Astrocyte (in vitro differentiated cells and primary cell): ENCODE results near the gene CTBP2. TPM values are rescaled to one million over a fixed set of nuclear protein-coding genes. Genes with fewer than 3 reads are reported as not detected.
A peak's percentile ranks its signal among the peaks of the same experiment; 100 is the strongest.

Source experiments
- DNase-seq: peaks from one replicate; pipeline ENCODE4 v3.0.0-alpha.2; 2010; ENCODE audit warnings: low read depth
- FAIRE-seq: peaks from 2 replicates; lab custom pipeline; 2011; peaks lifted over from hg19 to GRCh38; lab: Jason Lieb, UNC
- H2AFZ ChIP-seq: 2 replicates; pipeline ENCODE4 v1.6.0; 2012; ENCODE audit warnings: low read depth, low read length, inconsistent platforms
- H3K27ac ChIP-seq: 2 replicates; pipeline ENCODE4 v1.5.1; 2011; ENCODE audit warnings: low read depth, low read length, inconsistent platforms
- H3K27me3 ChIP-seq: 2 replicates; pipeline ENCODE4 v1.6.0; 2011; ENCODE audit warnings: low read length, inconsistent platforms; ENCODE audit not compliant: insufficient read depth
- H3K36me3 ChIP-seq: 2 replicates; pipeline ENCODE4 v1.5.1; 2011; ENCODE audit warnings: low read length, inconsistent platforms; ENCODE audit not compliant: insufficient read depth
- H3K4me1 ChIP-seq: 2 replicates; pipeline ENCODE4 v1.5.1; 2011; ENCODE audit warnings: low read length, inconsistent platforms; ENCODE audit not compliant: insufficient read depth
- H3K4me2 ChIP-seq: 2 replicates; pipeline ENCODE4 v1.6.0; 2012; ENCODE audit warnings: low read length, inconsistent platforms
- H3K4me3 ChIP-seq: 2 replicates; pipeline ENCODE4 v1.5.1; 2011; ENCODE audit warnings: low read depth, mild to moderate bottlenecking, low read length, inconsistent platforms; ENCODE audit not compliant: insufficient read depth
- H3K79me2 ChIP-seq: 2 replicates; pipeline ENCODE4 v1.6.0; 2012; ENCODE audit warnings: mild to moderate bottlenecking, low read length, inconsistent platforms; ENCODE audit not compliant: insufficient read depth
- H3K9ac ChIP-seq: 2 replicates; pipeline ENCODE4 v1.6.0; 2012; ENCODE audit warnings: mild to moderate bottlenecking, low read length, inconsistent platforms
- H3K9me3 ChIP-seq: 2 replicates; pipeline ENCODE4 v1.5.1; 2012; ENCODE audit warnings: low read depth, mild to moderate bottlenecking, low read length, inconsistent platforms; ENCODE audit not compliant: insufficient read depth
- H4K20me1 ChIP-seq: 2 replicates; pipeline ENCODE4 v1.6.0; 2012; ENCODE audit warnings: low read length, inconsistent platforms; ENCODE audit not compliant: insufficient read depth
- H3K27ac Mint-ChIP-seq: one replicate; pipeline ENCODE4 v1.8.0; 2021; ENCODE audit warnings: mild to moderate bottlenecking, mixed read lengths; ENCODE audit not compliant: unreplicated experiment
- H3K27me3 Mint-ChIP-seq: one replicate; pipeline ENCODE4 v1.8.0; 2021; ENCODE audit warnings: low read depth, mixed read lengths; ENCODE audit not compliant: unreplicated experiment
- H3K36me3 Mint-ChIP-seq: one replicate; pipeline ENCODE4 v1.8.0; 2021; ENCODE audit warnings: low read depth, mixed read lengths; ENCODE audit not compliant: unreplicated experiment
- H3K4me1 Mint-ChIP-seq: one replicate; pipeline ENCODE4 v1.8.0; 2021; ENCODE audit warnings: low read depth, mixed read lengths; ENCODE audit not compliant: unreplicated experiment
- H3K4me3 Mint-ChIP-seq: one replicate; pipeline ENCODE4 v1.8.0; 2021; ENCODE audit warnings: mild to moderate bottlenecking, moderate library complexity, mixed read lengths; ENCODE audit not compliant: unreplicated experiment
- H3K9me3 Mint-ChIP-seq: one replicate; pipeline ENCODE4 v1.8.0; 2021; ENCODE audit warnings: mild to moderate bottlenecking, mixed read lengths; ENCODE audit not compliant: unreplicated experiment
- EZH2 ChIP-seq: IDR thresholded peaks from 2 replicates; pipeline ENCODE4 v1.6.1; 2012; ENCODE audit warnings: mild to moderate bottlenecking, low read length, inconsistent platforms; ENCODE audit not compliant: insufficient read depth
- total RNA-seq: library from RNA; stranded (reverse); gene quantifications from 2 replicates; pipeline ENCODE4 v1.2.1, GENCODE V29; 2021
- TF ChIP-seq, protein P1 (sequence below): IDR thresholded peaks from 2 replicates; pipeline ENCODE4 v1.5.1; 2011; ENCODE audit warnings: low read depth, mild to moderate bottlenecking, inconsistent platforms, low read length, moderate library complexity; ENCODE audit not compliant: insufficient read depth

Gene CTBP2
- total RNA-seq, 1 donor from 2014 or later: 109 TPM

DNA sequence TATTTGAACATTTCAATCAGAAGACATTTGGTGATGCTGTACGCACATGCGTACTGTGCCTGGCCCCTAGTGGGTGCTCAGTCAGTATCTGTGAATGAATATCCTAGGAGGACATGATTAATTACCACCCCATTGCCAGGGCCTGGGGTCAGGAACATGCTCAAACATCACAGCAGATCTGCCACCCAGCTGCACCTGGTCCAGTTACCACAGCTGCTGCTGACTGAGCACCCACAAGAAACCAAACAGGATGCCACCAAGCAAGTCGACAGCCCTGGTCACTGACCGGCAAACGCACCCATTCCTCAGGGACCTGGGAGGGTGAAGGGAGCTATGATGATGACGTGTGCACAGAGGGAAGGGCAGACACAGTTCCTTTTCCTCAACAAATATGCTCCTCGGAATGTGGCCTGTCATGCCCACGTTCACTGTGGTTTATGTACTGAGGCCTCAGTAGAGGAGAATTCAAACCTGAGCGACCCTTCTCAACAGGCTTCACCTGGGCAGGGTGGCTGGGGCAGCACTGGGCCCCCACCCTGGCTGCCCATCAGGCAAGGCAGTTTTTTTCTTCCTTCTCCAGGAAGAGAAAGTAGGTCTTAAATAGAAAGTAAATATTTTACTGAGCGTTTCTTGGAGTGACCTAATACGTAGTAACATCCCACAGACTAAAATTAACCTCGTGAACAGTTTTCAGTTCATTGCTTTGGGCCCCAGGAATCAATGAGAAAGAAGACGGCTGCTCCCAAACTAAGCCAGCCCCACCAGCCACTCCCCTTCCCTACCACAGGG is 13.4 kb downstream of the CTBP2 start:
- no peaks in the 10 kb centered on the region for H3K27me3 ChIP-seq
- H3K4me2 ChIP-seq: peak overlapping the region; percentile 65
- peak overlapping the region; percentile 72 for H3K4me3 Mint-ChIP-seq
- DNase-seq: peak; percentile 91
- no peak overlapping the region for H3K4me3 ChIP-seq
- no peak for FAIRE-seq
- peaks cover 2% of the 10 kb centered on the region for H3K36me3 ChIP-seq
- H2AFZ ChIP-seq: no peak overlapping the region
- H3K36me3 Mint-ChIP-seq: peaks cover 10% of the 10 kb centered on the region
- TF ChIP-seq, protein P1, sequence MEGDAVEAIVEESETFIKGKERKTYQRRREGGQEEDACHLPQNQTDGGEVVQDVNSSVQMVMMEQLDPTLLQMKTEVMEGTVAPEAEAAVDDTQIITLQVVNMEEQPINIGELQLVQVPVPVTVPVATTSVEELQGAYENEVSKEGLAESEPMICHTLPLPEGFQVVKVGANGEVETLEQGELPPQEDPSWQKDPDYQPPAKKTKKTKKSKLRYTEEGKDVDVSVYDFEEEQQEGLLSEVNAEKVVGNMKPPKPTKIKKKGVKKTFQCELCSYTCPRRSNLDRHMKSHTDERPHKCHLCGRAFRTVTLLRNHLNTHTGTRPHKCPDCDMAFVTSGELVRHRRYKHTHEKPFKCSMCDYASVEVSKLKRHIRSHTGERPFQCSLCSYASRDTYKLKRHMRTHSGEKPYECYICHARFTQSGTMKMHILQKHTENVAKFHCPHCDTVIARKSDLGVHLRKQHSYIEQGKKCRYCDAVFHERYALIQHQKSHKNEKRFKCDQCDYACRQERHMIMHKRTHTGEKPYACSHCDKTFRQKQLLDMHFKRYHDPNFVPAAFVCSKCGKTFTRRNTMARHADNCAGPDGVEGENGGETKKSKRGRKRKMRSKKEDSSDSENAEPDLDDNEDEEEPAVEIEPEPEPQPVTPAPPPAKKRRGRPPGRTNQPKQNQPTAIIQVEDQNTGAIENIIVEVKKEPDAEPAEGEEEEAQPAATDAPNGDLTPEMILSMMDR: no peak
- no peak for TF ChIP-seq EZH2
- H3K9me3 ChIP-seq: no peaks in the 10 kb centered on the region
- H3K4me1 ChIP-seq: peaks cover 41% of the 10 kb centered on the region
- H3K27ac Mint-ChIP-seq: peak overlapping the region; percentile 92
- H3K9me3 Mint-ChIP-seq: no peaks in the 10 kb centered on the region
- H4K20me1 ChIP-seq: peaks cover 96% of the 10 kb centered on the region
- peak overlapping the region; percentile 71 for H3K27ac ChIP-seq
- H3K79me2 ChIP-seq: peaks cover 99% of the 10 kb centered on the region
- peaks cover 67% of the 10 kb centered on the region for H3K4me1 Mint-ChIP-seq
- peak overlapping the region; percentile 57 for H3K9ac ChIP-seq
- no peaks in the 10 kb centered on the region for H3K27me3 Mint-ChIP-seq

DNA sequence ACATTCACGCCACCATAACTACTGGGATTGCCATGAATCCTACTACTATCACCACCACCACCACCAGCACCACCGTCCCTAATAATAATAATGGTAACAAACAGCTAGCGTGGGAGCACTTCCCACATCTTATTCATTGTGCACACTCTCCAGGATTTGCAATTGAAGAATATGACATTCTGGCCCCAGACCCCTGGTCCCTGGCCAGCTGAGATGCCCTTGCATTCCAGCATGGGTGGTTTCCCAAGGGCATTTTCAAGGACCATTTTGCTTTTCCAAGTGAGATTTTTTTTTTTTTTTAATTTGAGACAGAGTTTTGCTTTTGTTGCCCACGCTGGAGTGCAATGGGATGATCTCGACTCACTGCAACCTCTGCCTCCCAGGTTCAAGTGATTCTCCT is 14.7 kb downstream of the CTBP2 start:
- peaks cover 100% of the 10 kb centered on the region for H3K79me2 ChIP-seq
- peaks cover 64% of the 10 kb centered on the region for H3K4me1 Mint-ChIP-seq
- H2AFZ ChIP-seq: no peak overlapping the region
- H3K36me3 ChIP-seq: peaks cover 2% of the 10 kb centered on the region
- no peak overlapping the region for H3K9ac ChIP-seq
- DNase-seq (no peak), FAIRE-seq (no peak)
- no peaks in the 10 kb centered on the region for H3K9me3 Mint-ChIP-seq
- peaks cover 8% of the 10 kb centered on the region for H3K36me3 Mint-ChIP-seq
- no peak overlapping the region for H3K27ac Mint-ChIP-seq
- H3K4me1 ChIP-seq: peaks cover 41% of the 10 kb centered on the region
- no peak overlapping the region for H3K4me3 Mint-ChIP-seq
- H3K4me3 ChIP-seq: no peak overlapping the region
- H3K4me2 ChIP-seq: no peak overlapping the region
- H3K27ac ChIP-seq: no peak overlapping the region
- no peaks in the 10 kb centered on the region for H3K27me3 ChIP-seq
- H3K27me3 Mint-ChIP-seq: no peaks in the 10 kb centered on the region
- peaks cover 99% of the 10 kb centered on the region for H4K20me1 ChIP-seq
- H3K9me3 ChIP-seq: no peaks in the 10 kb centered on the region
- TF ChIP-seq EZH2: no peak
- TF ChIP-seq, protein P1: no peak
